Measurements from ENCODE around the gene MGAT4D.
"Not testable (repeated sequence)": the region's sequence is repeated elsewhere in the genome, so short reads cannot be mapped to it uniquely, and the experiment has no call there.

Gene MGAT4D

GRCh38 chr4:140497747-140498636 lies at the start of gene MGAT4D:
MGAT4D (minus strand) TSS chr4:140498293; CDS start chr4:140498222, 71 bp downstream.
- DNase-seq (ENCODE audit: low spot score), result no peak

- no peak for DNase-seq (ENCODE audit: low spot score)
These were observed 35.9 kb upstream of the MGAT4D start for GRCh38 chr4:140533951-140534480.

GRCh38 chr4:140529434-140529833 lies 31.3 kb upstream of the MGAT4D start:
- DNase-seq (ENCODE audit: low spot score), result no peak

- DNase-seq (ENCODE audit: low spot score), result peak; percentile 99
These were observed 26.0 kb upstream of the MGAT4D start, which contains the start of gene ELMOD2 for GRCh38 chr4:140523857-140524742. ELMOD2 (plus strand) TSS chr4:140524168; CDS start chr4:140525429, 1,261 bp downstream.

- DNase-seq (ENCODE audit: low spot score), result no peak
These were observed 25.3 kb upstream of the MGAT4D start for GRCh38 chr4:140523370-140523856.

- no peak for DNase-seq (ENCODE audit: low spot score)
These were observed 17.3 kb upstream of the MGAT4D start for GRCh38 chr4:140515423-140515822.

- DNase-seq (ENCODE audit: low spot score), result not testable (repeated sequence)
These were observed 15.7 kb upstream of the MGAT4D start for GRCh38 chr4:140513765-140514164.

GRCh38 chr4:140504261-140504660 lies 6.2 kb upstream of the MGAT4D start:
- DNase-seq (ENCODE audit: low spot score), result no peak

- DNase-seq (ENCODE audit: low spot score), result no peak
These were observed 1.3 kb upstream of the MGAT4D start for GRCh38 chr4:140499391-140499790.

- DNase-seq (ENCODE audit: low spot score), result no peak
These were observed 717 bp downstream of the MGAT4D start for GRCh38 chr4:140497405-140497746.

- DNase-seq (ENCODE audit: low spot score), result no peak
These were observed 12.2 kb downstream of the MGAT4D start for GRCh38 chr4:140485939-140486338.

- DNase-seq (ENCODE audit: low spot score), result no peak
These were observed 14.6 kb downstream of the MGAT4D start for GRCh38 chr4:140483445-140483844.

- no peak for DNase-seq (ENCODE audit: low spot score)
These were observed 25.9 kb downstream of the MGAT4D start for GRCh38 chr4:140472156-140472555.

- DNase-seq (ENCODE audit: low spot score), result no peak
These were observed 28.0 kb downstream of the MGAT4D start for GRCh38 chr4:140469791-140470733.

- DNase-seq (ENCODE audit: low spot score), result no peak
These were observed 31.9 kb downstream of the MGAT4D start for GRCh38 chr4:140466146-140466545.

GRCh38 chr4:140463614-140464013 lies 34.5 kb downstream of the MGAT4D start:
- DNase-seq (ENCODE audit: low spot score), result no peak

GRCh38 chr4:140463182-140463581 lies 34.9 kb downstream of the MGAT4D start:
- no peak for DNase-seq (ENCODE audit: low spot score)

- no peak for DNase-seq (ENCODE audit: low spot score)
These were observed 47.7 kb downstream of the MGAT4D start for GRCh38 chr4:140450352-140450751.

- DNase-seq (ENCODE audit: low spot score), result no peak
These were observed 49.3 kb downstream of the MGAT4D start for GRCh38 chr4:140448830-140449229.

- DNase-seq (ENCODE audit: low spot score), result no peak
These were observed 49.9 kb downstream of the MGAT4D start for GRCh38 chr4:140448162-140448561.

- not testable (repeated sequence) for DNase-seq (ENCODE audit: low spot score)
These were observed 53.7 kb downstream of the MGAT4D start for GRCh38 chr4:140444347-140444746.
